HG03159 (cell line): Measurements from ENCODE around the gene WIPF1.
A peak's percentile ranks its signal among the peaks of the same experiment; 100 is the strongest.

Source experiments
- ATAC-seq: cut with Tn5 transposase; IDR thresholded peaks from one replicate; pipeline ENCODE4 v1.9.1; 2021; ENCODE audit warnings: mild to moderate bottlenecking, moderate library complexity; ENCODE audit not compliant: unreplicated experiment

Gene WIPF1

GRCh38 chr2:174623106-174623637 is 25.6 kb upstream of the WIPF1 start:
- ATAC-seq: no peak

- no peak for ATAC-seq
These were observed 23.7 kb upstream of the WIPF1 start for GRCh38 chr2:174621323-174621722.

- ATAC-seq: no peak
These were observed 20.6 kb upstream of the WIPF1 start for GRCh38 chr2:174618179-174618578.

GRCh38 chr2:174617718-174618117 is 20.1 kb upstream of the WIPF1 start:
- ATAC-seq: no peak

GRCh38 chr2:174617120-174617519 is 19.5 kb upstream of the WIPF1 start:
- no peak for ATAC-seq

GRCh38 chr2:174615871-174616436 is 18.4 kb upstream of the WIPF1 start:
- no peak for ATAC-seq

- no peak for ATAC-seq
These were observed 16.7 kb upstream of the WIPF1 start for GRCh38 chr2:174614261-174614660.

GRCh38 chr2:174613531-174613930 is 15.9 kb upstream of the WIPF1 start:
- no peak for ATAC-seq

GRCh38 chr2:174612970-174613369 is 15.4 kb upstream of the WIPF1 start:
- ATAC-seq: no peak

- peak; percentile 31 for ATAC-seq
These were observed 14.2 kb upstream of the WIPF1 start for GRCh38 chr2:174611854-174612253.

GRCh38 chr2:174611006-174611405 is 13.4 kb upstream of the WIPF1 start:
- no peak for ATAC-seq

- no peak for ATAC-seq
These were observed 12.8 kb upstream of the WIPF1 start for GRCh38 chr2:174610243-174610995.

- ATAC-seq: no peak
These were observed 11.7 kb upstream of the WIPF1 start for GRCh38 chr2:174609261-174609660.

- ATAC-seq: peak; percentile 40
These were observed 11.2 kb upstream of the WIPF1 start for GRCh38 chr2:174608866-174609214.

- ATAC-seq: peak; percentile 76
These were observed 10.6 kb upstream of the WIPF1 start for GRCh38 chr2:174607989-174608865.

GRCh38 chr2:174607584-174607983 is 10.0 kb upstream of the WIPF1 start:
- ATAC-seq: no peak

GRCh38 chr2:174606336-174606735 is 8.7 kb upstream of the WIPF1 start:
- ATAC-seq: no peak

GRCh38 chr2:174605687-174606086 is 8.1 kb upstream of the WIPF1 start:
- no peak for ATAC-seq

- ATAC-seq: peak; percentile 33
These were observed 5.7 kb upstream of the WIPF1 start for GRCh38 chr2:174603280-174603679.

GRCh38 chr2:174602745-174603144 is 5.1 kb upstream of the WIPF1 start:
- ATAC-seq: no peak

- ATAC-seq: peak; percentile 27
These were observed 2.7 kb upstream of the WIPF1 start for GRCh38 chr2:174600349-174600748.
